Lower leg skin (tissue), 4 donors: Measurements from ENCODE around the gene HINT2. TPM values are rescaled to one million over a fixed set of nuclear protein-coding genes. Genes with fewer than 3 reads are reported as not detected.

Source experiments
- DNase-seq, 2 donors: peaks; one replicate each; pipeline ENCODE4 v3.0.0-alpha.2; 2019; ENCODE audit warnings: low spot score in 2 of 2
- H3K4me3 ChIP-seq: fragments of 200-600 bp; sonication (generic); 2 replicates; pipeline ENCODE4 v1.5.1; 2017; ENCODE audit warnings: mild to moderate bottlenecking, low read depth; ENCODE audit not compliant: poor library complexity, severe bottlenecking
- CTCF ChIP-seq, 3 donors: fragments of 450-650 bp; IDR thresholded peaks; one replicate each; pipeline ENCODE4 v1.5.1; 2016; ENCODE audit warnings: antibody characterized with exemption in 3 of 3, mild to moderate bottlenecking in 3 of 3, moderate library complexity in 2 of 3
- POLR2A ChIP-seq, 2 donors: fragments of 450-650 bp; IDR thresholded peaks; one replicate each; pipeline ENCODE4 v1.6.1; 2016 to 2017; ENCODE audit warnings: antibody characterized with exemption in 2 of 2, mild to moderate bottlenecking in 1 of 2, moderate library complexity in 1 of 2
- WGBS, 2 donors: methylation state at CpG; one replicate each; pipeline ENCODE4 v1.1.5; 2018; 5-methylcytosine and 5-hydroxymethylcytosine counted together
- intact Hi-C: fragments of 100-400 bp; cut with DNase I; formaldehyde crosslinking; loops from one replicate; pipeline ENCODE4 v1.15.0; 2023; ENCODE audit warnings: low total_unique reads
- total RNA-seq, 4 donors: library from RNA; depleted of rRNA; stranded (reverse); fragments of >200 nt; gene quantifications; one replicate each; pipeline ENCODE4 v1.1.0, GENCODE V29; 2016

HINT2 gene
- total RNA-seq, 4 donors from 2014 or later, result 17.8 to 27.9 (median 19.9) TPM

- intact Hi-C loops, result no loop called here
- peak in 1 of 2 donors; percentile 14 for DNase-seq
- WGBS, 2 donors, result 50 to 56% methylated on average over 16 of the region's 16 CpGs
- no peak overlapping the region for H3K4me3 ChIP-seq
- TF ChIP-seq POLR2A (IDR thresholded peaks at IDR 0.05) (no peak), CTCF (IDR thresholded peaks at IDR 0.05) (no peak)
These were observed 44.6 kb upstream of the HINT2 start for GRCh38 chr9:35859310-35859989.

- WGBS, 2 donors, result 67 to 78% methylated on average over 5 of the region's 5 CpGs
These were observed 43.6 kb upstream of the HINT2 start for GRCh38 chr9:35858458-35858857.

GRCh38 chr9:35856882-35857281, 42.0 kb upstream of the HINT2 start:
- no peak for DNase-seq
- intact Hi-C loops, result no loop called here
- no peak overlapping the region for H3K4me3 ChIP-seq
- 91% methylated on average over 5 of the region's 5 CpGs for WGBS, 2 donors
- TF ChIP-seq CTCF (IDR thresholded peaks at IDR 0.05), result no peak

More at GRCh38 chr9:35858458-35858857, 43.6 kb upstream of the HINT2 start:
- intact Hi-C loops, result no loop called here
- H3K4me3 ChIP-seq, result no peak overlapping the region
- no peak for DNase-seq
- TF ChIP-seq POLR2A (IDR thresholded peaks at IDR 0.05) (no peak), CTCF (IDR thresholded peaks at IDR 0.05) (no peak)

GRCh38 chr9:35856206-35856605, 41.4 kb upstream of the HINT2 start:
- DNase-seq, result no peak
- TF ChIP-seq CTCF (IDR thresholded peaks at IDR 0.05) (no peak), POLR2A (IDR thresholded peaks at IDR 0.05) (no peak)
- no peak overlapping the region for H3K4me3 ChIP-seq
- WGBS, 2 donors, result 68 to 86% methylated on average over 3 of the region's 3 CpGs
- intact Hi-C loops, result no loop called here

- intact Hi-C loops, result no loop called here
- no peak overlapping the region for H3K4me3 ChIP-seq
- DNase-seq, result no peak
- TF ChIP-seq POLR2A (IDR thresholded peaks at IDR 0.05) (no peak), CTCF (IDR thresholded peaks at IDR 0.05) (no peak)
- WGBS, 2 donors, result 79 to 84% methylated on average over 7 of the region's 7 CpGs
These were observed 39.4 kb upstream of the HINT2 start for GRCh38 chr9:35854091-35854762.
